Measurements from ENCODE around the gene ROBO1. TPM values are rescaled to one million over a fixed set of nuclear protein-coding genes. Genes with fewer than 3 reads are reported as not detected.

ROBO1 gene
- total and polyA plus RNA-seq, 2 of the 13 experiments (the other 11 are each of a cell fraction or from before 2014, with no cell fraction given), result 52.2 to 71.0 TPM

DNA sequence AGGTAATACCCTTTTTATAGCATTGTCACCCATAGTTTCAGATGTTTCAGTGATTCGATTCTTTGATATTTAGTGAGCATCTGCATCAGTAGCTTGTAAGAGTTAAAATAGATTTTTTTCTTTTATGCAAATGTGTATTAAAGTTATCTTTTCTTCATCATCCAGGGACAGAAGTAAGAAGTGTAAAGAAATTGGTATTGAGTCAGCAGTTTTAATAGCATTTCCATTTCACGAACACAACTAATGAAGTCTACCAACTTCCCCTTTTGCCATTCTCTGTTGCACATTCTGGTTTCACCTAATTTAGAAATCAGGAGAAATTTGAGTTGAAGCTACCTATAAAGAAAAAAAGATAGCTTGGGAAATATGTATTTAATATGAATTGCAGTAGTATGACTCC, 127.9 kb downstream of the ROBO1 start:
- DNase-seq (ENCODE audit: low spot score) (no peak), ATAC-seq (no peak), FAIRE-seq (no peak)
- Histone ChIP-seq H3K36me3 (replicated peaks in 1 of 2; ENCODE audit: control insufficient read depth in 1 of 2, insufficient read depth in 2 of 2, low read length in 2 of 2) (no peaks in the 10 kb centered on the region), H3K9ac (ENCODE audit: insufficient read depth, low read depth, low read length) (no peak overlapping the region), H3K27ac (ENCODE audit: extremely low read length, insufficient read depth, low read length) (no peak overlapping the region), H3K4me1 (ENCODE audit: insufficient read depth, low read length) (no peaks in the 10 kb centered on the region), H3K27me3 (ENCODE audit: control insufficient read depth in 1 of 2, insufficient read depth in 2 of 2, low read length in 2 of 2) (no peaks in the 10 kb centered on the region), H4K20me1 (ENCODE audit: insufficient read depth, low read length) (no peaks in the 10 kb centered on the region), H2AFZ (ENCODE audit: low read length) (no peak overlapping the region), H3K79me2 (ENCODE audit: insufficient read depth, low read length) (no peaks in the 10 kb centered on the region), H3K9me3 (ENCODE audit: low read length) (no peaks in the 10 kb centered on the region), H3K4me2 (ENCODE audit: low read depth, low read length) (no peak overlapping the region), H3K4me3 (replicated peaks in 1 of 3; ENCODE audit: insufficient read depth in 1 of 3, low read depth in 2 of 3, low read length in 3 of 3) (no peak overlapping the region)
- ChIA-PET POLR2A (no interaction called here), CTCF (ENCODE audit: low intra/inter-chr PET ratio, low total read pairs) (no interaction called here)
- peak; percentile 45; the same call in 1 of the 2 replicates for TF ChIP-seq MAFF (IDR thresholded peaks at IDR 0.05; ENCODE audit: low read depth, low read length)
- TF ChIP-seq SRSF9 (IDR thresholded peaks at IDR 0.05; ENCODE audit: borderline replicate concordance, insufficient read depth, low read depth, low read length, poor library complexity, severe bottlenecking), result no peak
- TF ChIP-seq MAFK (conservative IDR thresholded peaks at IDR 0.05 in 1 of 2, IDR thresholded peaks at IDR 0.05 in 1 of 2; ENCODE audit: low read length in 2 of 2), result peak; percentile 30 to 81; a peak in 2 of 4 replicates
- in situ Hi-C loops (cut with HindIII; ENCODE audit: extremely low pct_ligation_motif_present, low pct_unique_long_range_greater_than_20kb) (no loop called here), intact Hi-C loops (cut with micrococcal nuclease; ENCODE audit: unreplicated experiment) (no loop called here)
- no TSS peak for BruUV-seq (replicated peaks)
- WGBS (ENCODE audit: low lambda C conversion rate), result 1% methylated on average over 2 of the region's 2 CpGs

DNA sequence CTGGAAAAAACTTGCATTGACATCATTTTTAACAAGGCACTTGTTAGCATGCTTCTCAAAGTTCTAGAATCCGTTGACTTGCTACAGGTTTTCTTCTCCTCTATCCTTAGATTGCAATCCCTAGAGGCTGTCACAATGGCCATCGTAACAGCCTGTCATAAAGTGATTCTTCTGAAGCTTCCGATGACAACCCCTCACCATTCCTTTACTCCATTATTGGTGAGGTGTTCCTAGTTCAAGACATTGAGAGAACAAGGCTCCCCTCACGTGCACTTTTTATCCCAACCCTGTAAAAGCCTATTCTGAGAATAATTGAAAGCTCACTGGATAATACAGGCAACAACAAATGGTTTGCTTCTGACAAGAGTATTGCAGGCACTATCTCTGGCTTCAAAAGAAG, 131.4 kb downstream of the ROBO1 start:
- Histone ChIP-seq H3K9ac (ENCODE audit: insufficient read depth, low read depth, low read length) (no peak overlapping the region), H4K20me1 (ENCODE audit: insufficient read depth, low read length) (no peaks in the 10 kb centered on the region), H3K36me3 (replicated peaks in 1 of 2; ENCODE audit: control insufficient read depth in 1 of 2, insufficient read depth in 2 of 2, low read length in 2 of 2) (no peaks in the 10 kb centered on the region), H3K27ac (ENCODE audit: extremely low read length, insufficient read depth, low read length) (no peak overlapping the region), H3K4me1 (ENCODE audit: insufficient read depth, low read length) (no peaks in the 10 kb centered on the region), H3K9me3 (ENCODE audit: low read length) (no peaks in the 10 kb centered on the region), H3K4me2 (ENCODE audit: low read depth, low read length) (no peak overlapping the region), H3K79me2 (ENCODE audit: insufficient read depth, low read length) (no peaks in the 10 kb centered on the region), H3K4me3 (replicated peaks in 1 of 3; ENCODE audit: insufficient read depth in 1 of 3, low read depth in 2 of 3, low read length in 3 of 3) (no peak overlapping the region), H3K27me3 (ENCODE audit: control insufficient read depth in 1 of 2, insufficient read depth in 2 of 2, low read length in 2 of 2) (no peaks in the 10 kb centered on the region), H2AFZ (ENCODE audit: low read length) (no peak overlapping the region)
- TF ChIP-seq SIX1 (CRISPR knock-in tag; IDR thresholded peaks at IDR 0.05; ENCODE audit: borderline replicate concordance) (no peak), ASH2L (IDR thresholded peaks at IDR 0.05; ENCODE audit: insufficient read length, low read depth, low read length) (no peak), ISX (CRISPR knock-in tag; conservative IDR thresholded peaks at IDR 0.05) (no peak), FOXP1 (IDR thresholded peaks at IDR 0.05) (no peak), FOXP1 (CRISPR knock-in tag; IDR thresholded peaks at IDR 0.05) (no peak), REXO4 (CRISPR knock-in tag; IDR thresholded peaks at IDR 0.05; ENCODE audit: borderline replicate concordance) (no peak), SETDB1 (CRISPR knock-in tag; IDR thresholded peaks at IDR 0.05; ENCODE audit: borderline replicate concordance) (no peak), STAT5B (CRISPR knock-in tag; IDR thresholded peaks at IDR 0.05) (no peak), ZNF451 (CRISPR knock-in tag; IDR thresholded peaks at IDR 0.05) (no peak)
- TF ChIP-seq, protein P1, sequence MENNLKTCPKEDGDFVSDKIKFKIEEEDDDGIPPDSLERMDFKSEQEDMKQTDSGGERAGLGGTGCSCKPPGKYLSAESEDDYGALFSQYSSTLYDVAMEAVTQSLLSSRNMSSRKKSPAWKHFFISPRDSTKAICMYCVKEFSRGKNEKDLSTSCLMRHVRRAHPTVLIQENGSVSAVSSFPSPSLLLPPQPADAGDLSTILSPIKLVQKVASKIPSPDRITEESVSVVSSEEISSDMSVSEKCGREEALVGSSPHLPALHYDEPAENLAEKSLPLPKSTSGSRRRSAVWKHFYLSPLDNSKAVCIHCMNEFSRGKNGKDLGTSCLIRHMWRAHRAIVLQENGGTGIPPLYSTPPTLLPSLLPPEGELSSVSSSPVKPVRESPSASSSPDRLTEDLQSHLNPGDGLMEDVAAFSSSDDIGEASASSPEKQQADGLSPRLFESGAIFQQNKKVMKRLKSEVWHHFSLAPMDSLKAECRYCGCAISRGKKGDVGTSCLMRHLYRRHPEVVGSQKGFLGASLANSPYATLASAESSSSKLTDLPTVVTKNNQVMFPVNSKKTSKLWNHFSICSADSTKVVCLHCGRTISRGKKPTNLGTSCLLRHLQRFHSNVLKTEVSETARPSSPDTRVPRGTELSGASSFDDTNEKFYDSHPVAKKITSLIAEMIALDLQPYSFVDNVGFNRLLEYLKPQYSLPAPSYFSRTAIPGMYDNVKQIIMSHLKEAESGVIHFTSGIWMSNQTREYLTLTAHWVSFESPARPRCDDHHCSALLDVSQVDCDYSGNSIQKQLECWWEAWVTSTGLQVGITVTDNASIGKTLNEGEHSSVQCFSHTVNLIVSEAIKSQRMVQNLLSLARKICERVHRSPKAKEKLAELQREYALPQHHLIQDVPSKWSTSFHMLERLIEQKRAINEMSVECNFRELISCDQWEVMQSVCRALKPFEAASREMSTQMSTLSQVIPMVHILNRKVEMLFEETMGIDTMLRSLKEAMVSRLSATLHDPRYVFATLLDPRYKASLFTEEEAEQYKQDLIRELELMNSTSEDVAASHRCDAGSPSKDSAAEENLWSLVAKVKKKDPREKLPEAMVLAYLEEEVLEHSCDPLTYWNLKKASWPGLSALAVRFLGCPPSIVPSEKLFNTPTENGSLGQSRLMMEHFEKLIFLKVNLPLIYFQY (CRISPR knock-in tag; IDR thresholded peaks at IDR 0.05; ENCODE audit: borderline replicate concordance), result no peak
- TF ChIP-seq, protein P2, sequence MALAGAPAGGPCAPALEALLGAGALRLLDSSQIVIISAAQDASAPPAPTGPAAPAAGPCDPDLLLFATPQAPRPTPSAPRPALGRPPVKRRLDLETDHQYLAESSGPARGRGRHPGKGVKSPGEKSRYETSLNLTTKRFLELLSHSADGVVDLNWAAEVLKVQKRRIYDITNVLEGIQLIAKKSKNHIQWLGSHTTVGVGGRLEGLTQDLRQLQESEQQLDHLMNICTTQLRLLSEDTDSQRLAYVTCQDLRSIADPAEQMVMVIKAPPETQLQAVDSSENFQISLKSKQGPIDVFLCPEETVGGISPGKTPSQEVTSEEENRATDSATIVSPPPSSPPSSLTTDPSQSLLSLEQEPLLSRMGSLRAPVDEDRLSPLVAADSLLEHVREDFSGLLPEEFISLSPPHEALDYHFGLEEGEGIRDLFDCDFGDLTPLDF (CRISPR knock-in tag; IDR thresholded peaks at IDR 0.05), result no peak
- FAIRE-seq (no peak), ATAC-seq (no peak), DNase-seq (ENCODE audit: low spot score) (no peak)
- BruUV-seq (replicated peaks), result no TSS peak
- ChIA-PET CTCF (ENCODE audit: low intra/inter-chr PET ratio, low total read pairs) (no interaction called here), POLR2A (no interaction called here)
- in situ Hi-C loops (cut with HindIII; ENCODE audit: extremely low pct_ligation_motif_present, low pct_unique_long_range_greater_than_20kb) (no loop called here), intact Hi-C loops (cut with micrococcal nuclease; ENCODE audit: unreplicated experiment) (no loop called here)
- WGBS (ENCODE audit: low lambda C conversion rate), result 16% methylated on average over 4 of the region's 4 CpGs
